Skin epidermis (tissue), 12 donors: Measurements from ENCODE around the gene LRRC3C.
"Not testable (repeated sequence)": the region's sequence is repeated elsewhere in the genome, so short reads cannot be mapped to it uniquely, and the experiment has no call there.

ENCODE experiments used
- H3K27ac ChIP-seq, 21 experiments: fragments of 200-600 bp; sonication (generic) in 11 of 21; one replicate each; pipeline ENCODE4 v1.5.0; 2020; ENCODE audit warnings: mild to moderate bottlenecking in 3 of 21, inconsistent platforms in 2 of 21, moderate library complexity in 2 of 21
- H3K4me3 ChIP-seq, 7 experiments: fragments of 200-600 bp; sonication (generic) in 2 of 7; one replicate each; pipeline ENCODE4 v1.5.0; 2020; ENCODE audit warnings: inconsistent platforms in 2 of 7, mild to moderate bottlenecking in 2 of 7, moderate library complexity in 1 of 7

The LRRC3C gene

GRCh38 chr17:39943702-39944392 lies 16.3 kb downstream of the LRRC3C start:
- Histone ChIP-seq H3K4me3 (no peak overlapping the region), H3K27ac (no peak overlapping the region)

DNA sequence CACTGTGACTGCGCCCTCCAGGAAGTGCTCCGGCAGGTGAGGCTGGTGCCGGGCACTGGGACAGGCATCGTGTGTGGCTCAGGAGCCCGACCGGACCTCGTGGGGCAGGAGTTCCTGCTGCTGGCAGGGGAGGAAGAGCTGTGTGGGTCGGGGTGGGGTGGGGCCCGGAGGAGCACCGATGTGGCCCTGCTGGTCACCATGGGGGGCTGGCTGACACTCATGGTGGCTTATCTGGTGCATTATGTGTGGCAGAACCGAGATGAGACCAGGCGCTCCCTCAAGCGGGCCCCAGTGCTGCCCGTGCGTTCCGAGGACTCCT lies 16.8 kb downstream of the LRRC3C start:
- Histone ChIP-seq H3K4me3 (no peak overlapping the region), H3K27ac (no peak overlapping the region)

GRCh38 chr17:39946551-39947330 lies 19.2 kb downstream of the LRRC3C start:
- no peak overlapping the region for H3K4me3 ChIP-seq
- no peak overlapping the region for H3K27ac ChIP-seq

- not testable (repeated sequence) for H3K27ac ChIP-seq, H3K4me3 ChIP-seq
Measured at GRCh38 chr17:39948489-39948828, 20.9 kb downstream of the LRRC3C start.

GRCh38 chr17:39949028-39949427 lies 21.5 kb downstream of the LRRC3C start:
- Histone ChIP-seq H3K27ac (no peak overlapping the region), H3K4me3 (no peak overlapping the region)

DNA sequence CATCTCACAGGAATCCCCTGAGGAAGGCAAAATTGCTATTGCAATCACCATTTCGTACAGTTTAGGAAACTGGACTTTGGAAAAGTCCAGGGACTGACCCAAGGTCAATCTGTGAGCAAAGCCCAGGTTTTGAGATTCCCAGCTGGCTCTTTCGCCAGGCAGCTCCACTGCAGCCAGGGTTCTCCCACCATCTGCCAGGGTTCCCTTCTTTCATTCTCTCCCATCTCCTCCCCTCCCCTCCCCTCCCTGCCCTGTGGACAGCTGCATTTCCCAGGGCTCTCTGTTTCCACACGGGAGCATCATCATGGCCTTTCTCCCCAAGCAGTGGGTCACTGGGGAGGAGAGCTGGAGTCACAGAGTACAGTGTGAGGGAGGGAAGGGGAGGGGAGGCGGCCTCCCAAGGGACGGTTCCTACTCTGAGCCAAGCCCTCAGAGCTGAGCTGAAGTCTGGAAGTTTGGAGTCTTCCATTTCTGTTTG lies 23.4 kb downstream of the LRRC3C start:
- no peak overlapping the region for H3K4me3 ChIP-seq
- no peak overlapping the region for H3K27ac ChIP-seq

DNA sequence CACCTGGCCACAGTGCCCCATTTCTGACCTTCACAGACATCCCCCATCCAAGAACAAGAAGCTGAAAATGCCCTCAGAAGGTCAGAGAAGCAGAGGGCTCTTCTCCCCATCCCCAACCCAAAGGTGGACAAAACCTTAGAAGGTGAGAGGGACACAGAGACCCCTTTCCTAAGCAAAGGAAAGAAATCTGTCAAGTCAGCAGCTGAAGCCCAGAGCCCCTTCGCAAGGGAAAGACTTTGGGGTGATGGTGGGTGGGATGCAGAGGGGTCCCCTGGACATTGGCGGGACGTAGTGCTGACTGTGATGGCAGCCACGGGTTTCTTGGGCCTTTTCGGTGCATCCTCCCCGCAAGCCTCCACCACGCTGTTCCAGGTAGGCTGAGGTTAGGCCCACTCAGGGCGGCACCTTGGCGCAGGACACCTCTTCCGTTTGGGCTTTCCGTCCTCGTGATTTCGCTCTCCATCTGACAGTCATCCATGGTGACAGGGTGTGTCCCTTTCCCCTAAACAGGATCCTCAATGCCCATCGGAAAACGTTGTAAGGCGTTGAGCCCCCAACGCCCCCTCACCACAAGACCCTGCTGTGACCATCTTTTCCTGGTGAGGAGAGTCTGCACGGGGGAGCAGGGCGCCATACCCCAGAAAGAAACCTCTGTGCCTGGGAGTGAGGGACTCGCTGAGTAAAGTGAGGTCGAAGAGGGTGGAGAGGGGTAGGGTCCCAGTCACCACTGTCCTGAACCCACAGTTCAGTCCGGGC lies 24.6 kb downstream of the LRRC3C start:
- peak overlapping the region in 3 of 21 experiments; percentile 2 to 50 (median 16) for H3K27ac ChIP-seq
- H3K4me3 ChIP-seq = peak overlapping the region in 6 of 7 experiments; percentile 7 to 47 (median 26)

- Histone ChIP-seq H3K27ac (peak overlapping the region in 14 of 21 experiments; percentile 16 to 81 (median 52)), H3K4me3 (peak overlapping the region; percentile 24 to 47 (median 37))
Measured at GRCh38 chr17:39952680-39953470, 25.3 kb downstream of the LRRC3C start.

- H3K4me3 ChIP-seq = peak overlapping the region; percentile 16 to 47 (median 37)
- peak overlapping the region in 14 of 21 experiments; percentile 31 to 81 (median 52) for H3K27ac ChIP-seq
Measured at GRCh38 chr17:39953471-39953888, 25.9 kb downstream of the LRRC3C start.

GRCh38 chr17:39954876-39955275 lies 27.3 kb downstream of the LRRC3C start:
- H3K4me3 ChIP-seq = no peak overlapping the region
- no peak overlapping the region for H3K27ac ChIP-seq

- Histone ChIP-seq H3K4me3 (no peak overlapping the region), H3K27ac (no peak overlapping the region)
Measured at GRCh38 chr17:39955726-39956225, 28.2 kb downstream of the LRRC3C start.

- H3K4me3 ChIP-seq = no peak overlapping the region
- H3K27ac ChIP-seq = peak overlapping the region in 1 of 21 experiments; percentile 6
Measured at GRCh38 chr17:39960524-39961041, 33.1 kb downstream of the LRRC3C start.

DNA sequence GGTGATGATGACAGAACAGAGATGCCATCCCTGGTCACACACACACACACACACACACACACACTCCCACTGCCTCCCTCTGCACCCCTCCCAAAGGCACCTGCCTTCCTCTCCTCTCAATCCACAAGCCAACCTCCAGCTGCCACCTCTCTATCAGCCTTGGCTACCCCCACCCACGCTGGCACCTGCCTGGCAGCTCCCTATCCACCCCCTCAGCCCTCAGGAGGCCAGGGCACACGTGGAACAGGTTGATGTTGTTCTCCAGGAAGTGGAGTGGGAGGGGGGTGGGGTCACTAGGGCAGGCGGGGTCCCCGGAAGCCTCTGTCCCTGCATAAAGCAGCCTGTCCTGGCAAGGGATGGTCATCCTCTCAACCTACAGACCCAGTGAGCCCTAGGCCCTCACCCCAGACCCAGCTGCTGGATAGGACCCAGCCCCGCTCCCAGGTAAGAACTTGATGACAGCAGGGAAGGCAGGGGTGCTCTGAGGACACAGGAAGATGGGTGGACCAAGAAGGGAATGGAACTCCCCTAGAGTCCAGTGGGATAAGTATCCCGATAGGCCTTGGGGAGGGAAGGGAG lies 35.2 kb downstream of the LRRC3C start, which contains the start of gene GSDMA:
Gene GSDMA, plus strand, starts transcription at position 363 of the 579 bp plus-strand sequence. CDS start 2,684 bp downstream, outside the sequence.
- Histone ChIP-seq H3K27ac (peak within 1 kb of the TSS in 10 of 21 experiments; percentile 4 to 68 (median 38)), H3K4me3 (no peak within 1 kb of the TSS)

GRCh38 chr17:39963829-39964228 lies 36.3 kb downstream of the LRRC3C start:
- H3K27ac ChIP-seq = peak overlapping the region in 7 of 21 experiments; percentile 9 to 68 (median 37)

GRCh38 chr17:39965017-39965699 lies 37.6 kb downstream of the LRRC3C start:
- Histone ChIP-seq H3K4me3 (no peak overlapping the region), H3K27ac (peak overlapping the region in 1 of 21 experiments; percentile 1)

More at GRCh38 chr17:39963829-39964228, 36.3 kb downstream of the LRRC3C start:
- no peak overlapping the region for H3K4me3 ChIP-seq

DNA sequence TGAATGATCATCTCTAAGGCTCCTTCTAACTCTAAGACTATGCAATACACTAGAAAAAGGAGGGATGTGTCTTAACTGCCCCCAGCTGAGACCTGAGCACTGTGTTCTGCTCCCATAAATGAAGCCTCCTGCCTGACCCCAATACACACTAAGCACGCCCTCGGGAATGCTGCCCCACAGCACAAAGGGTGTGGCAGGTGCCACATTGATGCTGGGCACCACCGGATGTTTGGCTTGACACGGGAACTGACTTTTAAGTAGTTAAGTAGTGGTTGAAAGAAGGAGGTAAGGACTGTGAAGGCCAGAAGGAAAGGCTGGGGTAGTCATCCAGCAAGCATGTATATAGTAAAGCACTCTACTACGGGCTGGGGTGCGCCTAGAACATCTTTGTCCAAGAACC lies 39.2 kb downstream of the LRRC3C start:
- peak overlapping the region in 4 of 21 experiments; percentile 15 to 54 (median 50) for H3K27ac ChIP-seq

DNA sequence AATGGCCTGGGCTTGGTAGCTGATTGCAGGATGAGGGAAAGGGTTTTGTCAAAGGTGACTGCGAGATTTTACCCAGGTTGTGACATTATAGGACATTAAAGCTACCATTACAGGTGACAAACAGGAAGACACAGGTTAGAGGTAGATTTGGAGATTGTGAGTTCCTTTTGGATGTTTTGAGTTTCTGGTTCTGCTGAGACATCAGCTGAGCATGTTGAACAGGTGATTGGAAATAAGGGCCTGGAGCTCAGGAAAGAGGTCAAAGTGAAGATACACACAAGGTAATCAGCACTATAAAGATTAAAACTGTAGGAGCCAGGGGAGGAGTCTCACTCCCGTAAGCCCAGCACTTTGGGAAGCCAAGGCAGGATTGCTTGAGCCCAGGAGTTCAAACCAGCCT lies 41.2 kb downstream of the LRRC3C start:
- H3K4me3 ChIP-seq = no peak overlapping the region
- H3K27ac ChIP-seq = peak overlapping the region in 2 of 21 experiments; percentile 27 to 35

More for the DNA sequence above, 39.2 kb downstream of the LRRC3C start:
- H3K4me3 ChIP-seq = no peak overlapping the region

- Histone ChIP-seq H3K4me3 (no peak overlapping the region), H3K27ac (no peak overlapping the region)
Measured at GRCh38 chr17:39969375-39969774, 41.8 kb downstream of the LRRC3C start.
